ENCODE data around the gene SALL3.

The SALL3 gene

GRCh38 chr18:79011300-79011870 lies 31.8 kb downstream of the SALL3 start:
- no peaks in the 10 kb centered on the region for H3K9me2 ChIP-seq (replicated peaks; ENCODE audit: insufficient read depth, low read length)
- no peaks in the 10 kb centered on the region for H3K9me3 ChIP-seq (replicated peaks; ENCODE audit: insufficient read depth, low read length)
- no peaks in the 10 kb centered on the region for H4K20me1 ChIP-seq (ENCODE audit: insufficient read depth, low read length)
- TF ChIP-seq EZH2phosphoT487 (IDR thresholded peaks at IDR 0.05; ENCODE audit: low read length) (no peak), EZH2 (optimal IDR thresholded peaks at IDR 0.05; ENCODE audit: low read depth, low read length) (no peak), CTCF (IDR thresholded peaks at IDR 0.05; ENCODE audit: low read length) (no peak)
- H3K36me3 ChIP-seq (replicated peaks; ENCODE audit: insufficient read depth, low read length) = no peaks in the 10 kb centered on the region
- no peak overlapping the region for H3K27ac ChIP-seq (ENCODE audit: low read length)
- no peak overlapping the region for H3K4me3 ChIP-seq (ENCODE audit: low read length)
- H3K79me2 ChIP-seq (ENCODE audit: low read length) = no peaks in the 10 kb centered on the region
- H3K4me1 ChIP-seq (ENCODE audit: low read length) = no peaks in the 10 kb centered on the region
- H3K4me2 ChIP-seq (ENCODE audit: low read depth, low read length) = no peak overlapping the region
- H2AFZ ChIP-seq (ENCODE audit: low read length) = no peak overlapping the region
- no peaks in the 10 kb centered on the region for H3F3A ChIP-seq (ENCODE audit: insufficient read depth, low read length)
- no peaks in the 10 kb centered on the region for H3K27me3 ChIP-seq (replicated peaks; ENCODE audit: insufficient read depth, low read length)
- no peak for DNase-seq
- H3K9ac ChIP-seq (ENCODE audit: low read length) = no peak overlapping the region

GRCh38 chr18:79013869-79014268 lies 34.3 kb downstream of the SALL3 start:
- no peak for TF ChIP-seq EZH2phosphoT487 (IDR thresholded peaks at IDR 0.05; ENCODE audit: low read length)
- no peak for TF ChIP-seq EZH2 (optimal IDR thresholded peaks at IDR 0.05; ENCODE audit: low read depth, low read length)
- no peak for TF ChIP-seq CTCF (IDR thresholded peaks at IDR 0.05; ENCODE audit: low read length)
- H3K9ac ChIP-seq (ENCODE audit: low read length) = no peak overlapping the region
- H4K20me1 ChIP-seq (ENCODE audit: insufficient read depth, low read length) = no peaks in the 10 kb centered on the region
- H3K36me3 ChIP-seq (replicated peaks; ENCODE audit: insufficient read depth, low read length) = no peaks in the 10 kb centered on the region
- no peak for DNase-seq
- H3K9me3 ChIP-seq (replicated peaks; ENCODE audit: insufficient read depth, low read length) = no peaks in the 10 kb centered on the region
- H3K4me3 ChIP-seq (ENCODE audit: low read length) = no peak overlapping the region
- H3K79me2 ChIP-seq (ENCODE audit: low read length) = no peaks in the 10 kb centered on the region
- H3K27ac ChIP-seq (ENCODE audit: low read length) = no peak overlapping the region
- no peaks in the 10 kb centered on the region for H3K4me1 ChIP-seq (ENCODE audit: low read length)
- no peaks in the 10 kb centered on the region for H3K9me2 ChIP-seq (replicated peaks; ENCODE audit: insufficient read depth, low read length)
- H3F3A ChIP-seq (ENCODE audit: insufficient read depth, low read length) = no peaks in the 10 kb centered on the region
- no peaks in the 10 kb centered on the region for H3K27me3 ChIP-seq (replicated peaks; ENCODE audit: insufficient read depth, low read length)
- no peak overlapping the region for H2AFZ ChIP-seq (ENCODE audit: low read length)
- no peak overlapping the region for H3K4me2 ChIP-seq (ENCODE audit: low read depth, low read length)

GRCh38 chr18:79018911-79019310 lies 39.3 kb downstream of the SALL3 start:
- no peak for TF ChIP-seq EZH2 (optimal IDR thresholded peaks at IDR 0.05; ENCODE audit: low read depth, low read length)
- TF ChIP-seq CTCF (IDR thresholded peaks at IDR 0.05; ENCODE audit: low read length) = no peak
- no peak for TF ChIP-seq EZH2phosphoT487 (IDR thresholded peaks at IDR 0.05; ENCODE audit: low read length)
- Histone ChIP-seq H3K9me2 (replicated peaks; ENCODE audit: insufficient read depth, low read length) (no peaks in the 10 kb centered on the region), H4K20me1 (ENCODE audit: insufficient read depth, low read length) (no peaks in the 10 kb centered on the region), H3K79me2 (ENCODE audit: low read length) (no peaks in the 10 kb centered on the region), H3K9ac (ENCODE audit: low read length) (no peak overlapping the region), H3K9me3 (replicated peaks; ENCODE audit: insufficient read depth, low read length) (no peaks in the 10 kb centered on the region), H3K36me3 (replicated peaks; ENCODE audit: insufficient read depth, low read length) (no peaks in the 10 kb centered on the region), H2AFZ (ENCODE audit: low read length) (no peak overlapping the region), H3K27ac (ENCODE audit: low read length) (no peak overlapping the region), H3K4me3 (ENCODE audit: low read length) (no peak overlapping the region), H3F3A (ENCODE audit: insufficient read depth, low read length) (no peaks in the 10 kb centered on the region), H3K4me1 (ENCODE audit: low read length) (no peaks in the 10 kb centered on the region), H3K4me2 (ENCODE audit: low read depth, low read length) (no peak overlapping the region), H3K27me3 (replicated peaks; ENCODE audit: insufficient read depth, low read length) (no peaks in the 10 kb centered on the region)
- DNase-seq = no peak
